ENCODE results near the gene GET3.

GET3 gene

DNA sequence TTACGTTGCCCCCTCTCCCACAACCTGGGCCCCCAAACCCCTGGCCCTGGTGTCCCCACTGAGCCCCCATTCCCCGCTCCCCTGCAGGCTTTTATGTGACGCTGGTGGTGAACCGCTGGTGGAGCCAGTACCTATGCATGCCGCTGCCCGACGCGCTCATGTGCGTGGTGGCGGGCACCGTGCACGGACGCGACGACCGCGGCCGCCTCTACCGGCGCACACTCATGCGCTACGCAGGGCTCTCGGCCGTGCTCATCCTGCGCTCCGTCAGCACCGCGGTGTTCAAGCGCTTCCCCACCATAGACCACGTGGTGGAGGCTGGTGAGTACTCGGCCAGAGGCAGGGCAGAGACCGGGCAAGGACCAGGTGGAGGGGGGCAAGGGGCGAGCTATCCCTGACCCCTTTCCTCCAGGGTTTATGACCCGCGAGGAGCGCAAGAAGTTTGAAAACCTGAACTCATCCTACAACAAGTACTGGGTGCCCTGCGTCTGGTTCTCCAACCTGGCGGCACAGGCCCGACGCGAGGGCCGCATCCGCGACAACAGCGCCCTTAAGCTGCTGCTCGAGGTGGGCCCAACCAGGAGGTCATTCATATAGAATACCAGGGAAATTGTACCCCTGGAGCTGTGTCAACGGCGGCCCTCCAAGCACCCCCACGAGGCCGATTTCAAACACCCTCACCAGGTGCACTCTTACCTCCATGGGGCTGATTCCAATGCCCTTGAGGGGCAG lies 17.3 kb downstream of the GET3 start:
- DNase-seq: no peak

DNA sequence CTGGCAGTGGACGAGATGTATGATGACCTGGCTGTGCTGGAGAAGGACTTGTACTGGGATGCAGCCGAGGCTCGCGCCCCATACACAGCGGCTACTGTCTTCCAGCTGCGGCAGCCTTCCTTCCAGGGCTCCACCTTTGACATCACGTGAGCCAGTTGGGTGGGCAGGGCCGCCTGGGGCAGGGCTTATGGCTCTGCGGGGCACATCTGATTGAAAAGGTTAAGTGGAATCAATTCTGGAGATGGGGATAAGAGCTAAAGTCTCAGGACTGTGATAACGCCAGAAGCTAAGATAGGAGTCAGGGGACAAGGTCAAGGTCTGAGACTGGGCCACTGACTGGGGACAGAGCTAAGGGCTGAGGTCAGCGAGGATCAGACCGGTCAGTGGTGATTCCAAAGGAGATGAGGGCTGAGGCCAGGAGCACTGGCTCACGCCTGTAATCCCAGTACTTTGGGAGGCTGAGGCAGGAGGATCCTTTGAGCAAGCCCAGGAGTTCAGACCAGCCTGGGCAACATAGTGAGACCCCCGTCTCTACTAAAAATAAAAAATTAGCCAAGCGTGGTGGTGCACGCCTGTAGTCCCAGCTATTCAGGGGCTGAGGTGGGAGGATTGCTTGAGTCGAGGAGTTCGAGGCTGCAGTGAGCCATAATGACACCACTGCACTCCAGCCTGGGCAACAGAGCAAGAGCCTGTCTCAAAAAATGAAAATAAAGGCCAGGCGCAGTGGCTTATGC lies 19.0 kb downstream of the GET3 start:
- DNase-seq: no peak

DNA sequence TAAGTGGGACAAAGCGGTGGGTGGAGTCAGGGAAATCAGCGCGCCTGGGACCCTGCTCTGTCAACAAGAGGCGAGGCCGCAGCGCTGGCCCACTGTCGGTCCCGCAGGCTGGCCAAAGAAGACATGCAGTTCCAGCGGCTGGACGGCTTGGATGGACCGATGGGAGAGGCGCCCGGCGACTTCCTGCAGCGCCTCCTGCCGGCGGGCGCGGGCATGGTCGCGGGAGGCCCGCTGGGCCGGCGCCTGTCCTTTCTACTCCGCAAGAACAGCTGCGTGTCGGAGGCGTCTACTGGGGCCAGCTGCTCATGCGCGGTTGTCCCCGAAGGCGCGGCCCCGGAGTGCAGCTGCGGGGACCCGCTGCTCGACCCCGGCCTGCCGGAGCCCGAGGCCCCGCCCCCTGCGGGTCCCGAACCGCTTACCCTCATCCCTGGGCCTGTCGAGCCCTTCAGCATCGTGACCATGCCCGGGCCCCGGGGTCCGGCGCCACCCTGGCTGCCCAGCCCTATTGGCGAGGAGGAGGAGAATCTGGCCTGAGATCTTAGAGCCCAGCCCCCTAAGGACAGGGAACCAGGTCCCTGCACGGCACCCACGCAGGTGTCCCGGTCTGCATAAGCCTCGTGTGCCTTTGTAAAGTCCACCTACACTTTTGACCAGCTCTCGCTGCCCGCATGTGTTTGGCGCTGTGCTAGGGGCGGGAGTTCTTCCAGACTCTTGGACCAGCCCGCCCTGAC lies 20.4 kb downstream of the GET3 start:
- peak; percentile 65 for DNase-seq

DNA sequence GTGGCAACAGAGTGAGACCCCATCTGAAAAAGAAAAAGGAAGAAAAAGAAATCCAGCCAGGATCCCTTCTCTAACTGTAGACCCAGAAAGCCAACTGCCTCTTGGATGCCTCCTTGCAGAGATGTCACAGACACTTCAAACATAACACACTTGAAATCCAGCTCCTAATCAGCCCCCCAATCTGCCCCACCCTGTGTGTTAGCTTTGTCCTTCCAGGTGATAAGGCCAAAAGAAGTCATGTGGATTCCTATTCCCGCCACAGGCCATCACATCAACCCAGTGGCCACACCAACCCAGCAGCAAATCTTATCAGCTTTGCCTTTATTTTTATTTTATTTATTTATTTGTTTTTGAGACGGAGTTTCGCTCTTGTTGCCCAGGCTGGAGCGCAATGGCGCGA lies 22.4 kb downstream of the GET3 start:
- DNase-seq: no peak

GRCh38 chr19:12763100-12763499 lies 25.8 kb downstream of the GET3 start:
- no peak for DNase-seq

DNA sequence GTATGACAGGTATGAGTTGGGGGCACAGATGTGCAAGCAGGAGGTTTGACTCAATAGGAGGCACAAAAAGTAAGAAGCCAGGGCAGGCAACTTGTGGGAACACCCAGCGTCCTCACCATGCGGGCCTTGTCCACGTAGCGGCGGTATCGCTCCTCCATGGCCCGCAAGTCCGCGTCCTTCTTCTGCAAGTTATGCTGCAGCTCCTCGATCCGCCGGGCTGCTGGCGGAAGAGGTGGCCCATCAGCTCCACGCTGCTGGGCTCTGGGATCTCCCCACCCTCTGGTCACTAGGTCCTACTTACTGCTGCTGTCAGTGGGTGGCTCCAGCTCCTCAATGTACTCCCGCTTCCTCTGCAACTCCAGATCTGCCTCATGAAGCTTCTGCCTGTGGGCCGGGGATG lies 27.4 kb downstream of the GET3 start:
- no peak for DNase-seq

DNA sequence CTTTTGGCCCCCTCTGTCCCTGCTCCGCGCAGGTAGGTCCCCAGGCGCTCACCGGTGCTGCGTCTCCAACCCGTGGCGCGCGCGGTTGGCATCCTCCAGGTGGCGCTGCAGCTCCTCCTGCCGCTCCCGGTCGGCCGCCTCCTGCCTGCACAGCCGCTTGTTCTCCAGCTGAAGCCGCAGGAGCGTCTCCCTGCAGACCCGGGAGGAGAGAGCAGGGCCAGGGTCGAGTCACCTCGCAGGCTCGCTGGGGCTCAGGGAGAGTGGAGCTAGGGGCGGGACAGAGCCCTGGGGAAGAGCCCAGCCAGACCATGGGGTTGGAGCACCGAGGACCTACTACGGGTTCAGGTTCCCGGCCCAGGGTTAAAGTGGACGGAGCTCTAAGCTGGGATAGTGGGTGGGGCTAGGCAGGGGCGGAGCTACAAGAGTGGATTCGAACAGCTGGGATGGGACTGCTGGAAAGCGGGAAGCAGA lies 28.8 kb downstream of the GET3 start:
- DNase-seq: no peak

GRCh38 chr19:12767150-12767549 lies 29.9 kb downstream of the GET3 start:
- no peak for DNase-seq

DNA sequence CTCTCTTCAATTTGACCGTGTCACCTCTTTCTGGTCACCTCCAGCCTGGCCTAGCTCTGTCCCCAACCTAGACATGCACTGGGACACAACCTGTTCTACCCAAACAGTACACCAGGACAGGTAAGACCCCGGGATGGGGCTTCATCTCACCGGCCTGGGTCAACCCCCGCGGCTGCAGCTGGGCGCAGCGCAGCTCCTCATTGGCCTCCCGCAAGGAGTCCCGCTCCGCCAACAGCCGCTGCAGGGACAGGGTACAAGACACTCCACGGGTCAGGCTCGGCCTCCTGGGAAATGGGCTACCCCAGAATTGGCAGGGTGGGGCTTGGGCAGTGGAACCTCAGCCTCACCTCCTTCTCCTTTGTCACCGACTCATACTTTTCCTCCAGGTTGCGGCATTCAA lies 30.4 kb downstream of the GET3 start:
- no peak for DNase-seq

- DNase-seq: peak; percentile 68
Measured at GRCh38 chr19:12769689-12770088, 32.4 kb downstream of the GET3 start.

DNA sequence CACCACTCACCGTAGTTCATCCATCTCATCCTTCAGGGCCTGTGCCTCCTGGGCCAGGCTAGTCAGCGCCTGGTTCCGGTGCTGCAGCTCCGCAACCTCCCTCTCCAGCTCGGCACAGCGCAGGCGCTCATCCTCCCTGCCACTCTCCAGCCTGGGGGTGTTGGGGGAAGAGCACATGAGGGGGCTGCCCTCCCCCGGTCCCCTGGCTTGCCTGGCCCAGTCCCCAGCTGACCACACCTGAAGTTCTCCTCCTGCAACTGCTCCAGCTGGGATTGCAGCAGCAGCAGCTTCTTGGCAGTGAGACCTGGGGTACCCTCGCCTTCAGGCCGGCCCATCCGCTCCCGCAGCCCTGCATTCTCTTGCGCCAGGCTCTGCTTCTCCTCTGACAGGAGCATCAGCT lies 33.6 kb downstream of the GET3 start:
- no peak for DNase-seq

- no peak for DNase-seq
Measured at GRCh38 chr19:12772323-12772722, 35.0 kb downstream of the GET3 start.

DNA sequence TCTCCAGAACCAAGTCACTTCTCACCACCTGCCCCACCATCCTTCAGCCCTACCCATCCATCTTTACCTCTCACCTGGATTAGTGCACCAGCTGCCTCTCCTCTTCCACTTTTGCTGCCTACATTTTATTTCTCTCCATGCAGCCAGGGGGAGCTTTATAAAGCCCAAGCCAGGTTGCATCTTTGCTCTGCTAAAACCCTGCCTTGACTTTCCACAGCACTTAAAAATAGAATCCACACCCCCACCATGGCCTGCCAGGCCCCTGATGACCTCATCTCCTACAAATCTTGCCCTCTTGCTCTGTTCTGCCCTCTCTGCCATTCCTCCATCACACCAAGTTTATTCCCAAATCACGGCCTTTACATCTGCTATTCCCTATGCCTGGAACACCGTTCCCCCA lies 36.3 kb downstream of the GET3 start:
- no peak for DNase-seq

GRCh38 chr19:12774588-12775555 lies 37.6 kb downstream of the GET3 start, which contains the start of gene HOOK2:
HOOK2 (minus strand) TSS chr19:12775552; CDS start chr19:12775449, 103 bp downstream.
- DNase-seq: no peak

- DNase-seq: peak; percentile 83
Measured at GRCh38 chr19:12777217-12778016, 40.1 kb downstream of the GET3 start.

DNA sequence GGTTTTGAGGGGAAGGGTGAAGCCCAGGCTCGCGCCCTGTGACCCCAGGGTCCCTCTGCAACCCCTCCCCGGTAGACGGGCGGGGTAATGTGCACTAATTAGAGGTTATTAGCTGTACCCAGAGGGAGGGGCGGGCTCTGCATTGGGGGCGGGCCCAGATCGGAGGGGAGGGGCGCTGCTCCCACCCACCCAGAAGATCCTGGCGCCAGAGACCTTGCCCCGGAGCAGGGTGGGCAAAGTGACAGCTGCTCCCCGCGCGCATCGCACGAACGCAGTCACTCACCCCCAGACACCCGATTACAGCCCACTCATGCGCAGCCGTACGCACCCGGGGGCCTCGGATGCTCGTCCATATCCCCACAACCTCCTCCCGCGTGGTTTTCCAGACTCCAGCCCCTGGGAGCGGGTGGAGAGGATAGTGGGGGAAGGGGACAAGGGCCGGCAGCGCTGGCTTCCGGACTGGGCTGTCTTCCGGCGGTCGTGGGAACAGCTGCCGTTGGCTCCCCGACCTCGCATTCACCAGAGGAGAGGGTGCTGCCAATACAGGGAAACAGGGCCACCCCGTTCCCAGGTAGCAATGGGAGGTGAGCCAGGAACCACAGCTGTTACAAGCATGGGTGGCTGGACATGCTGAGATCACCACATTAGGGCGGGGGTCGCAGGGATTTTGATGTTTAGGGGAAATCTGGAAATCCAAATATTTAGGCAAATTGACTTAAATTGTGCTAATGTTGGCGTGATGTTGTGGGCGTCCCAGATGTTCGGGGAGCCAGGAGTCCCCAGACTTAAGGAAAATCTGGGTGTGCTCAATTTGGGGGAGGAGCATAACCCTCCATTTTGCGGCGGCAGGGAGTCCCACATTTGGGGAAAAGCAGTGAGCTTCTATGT lies 41.0 kb downstream of the GET3 start:
- DNase-seq: peak; percentile 43

DNA sequence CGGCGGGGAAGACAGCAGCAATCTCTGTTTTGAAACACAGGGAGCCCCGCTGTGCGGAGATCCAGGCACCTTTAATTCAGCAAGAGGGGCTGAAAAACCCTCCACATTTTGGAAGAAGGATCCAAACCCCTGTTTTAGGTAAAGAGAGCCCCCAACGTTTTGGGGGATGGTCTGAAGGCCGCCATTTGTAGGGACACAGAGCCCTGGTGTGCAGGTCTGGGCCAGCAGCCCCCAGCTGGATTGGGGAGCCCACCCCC lies 41.5 kb downstream of the GET3 start:
- no peak for DNase-seq

GRCh38 chr19:12779162-12779993 lies 42.1 kb downstream of the GET3 start:
- no peak for DNase-seq

- no peak for DNase-seq
Measured at GRCh38 chr19:12782174-12782423, 44.8 kb downstream of the GET3 start.
